HG03025 (cell line): ENCODE measurements around the gene DNHD1.

Experiments used
- ATAC-seq: cut with Tn5 transposase; IDR thresholded peaks from one replicate; pipeline ENCODE4 v1.9.1; 2021; ENCODE audit warnings: mild to moderate bottlenecking, moderate library complexity; ENCODE audit not compliant: unreplicated experiment, low FRiP score

The DNHD1 gene

DNA sequence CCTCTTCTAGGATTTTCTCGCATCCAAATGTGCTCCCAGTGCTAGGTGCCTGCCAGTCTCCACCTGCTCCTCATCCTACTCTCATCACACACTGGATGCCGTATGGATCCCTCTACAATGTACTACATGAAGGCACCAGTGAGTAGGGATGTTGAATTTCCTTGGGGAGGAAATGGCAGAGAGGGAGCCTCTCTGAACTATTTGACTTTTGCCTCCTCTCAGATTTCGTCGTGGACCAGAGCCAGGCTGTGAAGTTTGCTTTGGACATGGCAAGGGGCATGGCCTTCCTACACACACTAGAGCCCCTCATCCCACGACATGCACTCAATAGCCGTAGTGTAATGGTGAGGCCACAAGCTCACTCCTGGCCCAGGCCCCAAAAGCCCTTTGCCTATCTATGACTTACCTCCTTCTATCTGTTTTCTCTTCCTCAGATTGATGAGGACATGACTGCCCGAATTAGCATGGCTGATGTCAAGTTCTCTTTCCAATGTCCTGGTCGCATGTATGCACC is 112.5 kb downstream of the DNHD1 start:
- ATAC-seq: no peak

- no peak for ATAC-seq
These were observed 113.5 kb downstream of the DNHD1 start for GRCh38 chr11:6610591-6610990.

DNA sequence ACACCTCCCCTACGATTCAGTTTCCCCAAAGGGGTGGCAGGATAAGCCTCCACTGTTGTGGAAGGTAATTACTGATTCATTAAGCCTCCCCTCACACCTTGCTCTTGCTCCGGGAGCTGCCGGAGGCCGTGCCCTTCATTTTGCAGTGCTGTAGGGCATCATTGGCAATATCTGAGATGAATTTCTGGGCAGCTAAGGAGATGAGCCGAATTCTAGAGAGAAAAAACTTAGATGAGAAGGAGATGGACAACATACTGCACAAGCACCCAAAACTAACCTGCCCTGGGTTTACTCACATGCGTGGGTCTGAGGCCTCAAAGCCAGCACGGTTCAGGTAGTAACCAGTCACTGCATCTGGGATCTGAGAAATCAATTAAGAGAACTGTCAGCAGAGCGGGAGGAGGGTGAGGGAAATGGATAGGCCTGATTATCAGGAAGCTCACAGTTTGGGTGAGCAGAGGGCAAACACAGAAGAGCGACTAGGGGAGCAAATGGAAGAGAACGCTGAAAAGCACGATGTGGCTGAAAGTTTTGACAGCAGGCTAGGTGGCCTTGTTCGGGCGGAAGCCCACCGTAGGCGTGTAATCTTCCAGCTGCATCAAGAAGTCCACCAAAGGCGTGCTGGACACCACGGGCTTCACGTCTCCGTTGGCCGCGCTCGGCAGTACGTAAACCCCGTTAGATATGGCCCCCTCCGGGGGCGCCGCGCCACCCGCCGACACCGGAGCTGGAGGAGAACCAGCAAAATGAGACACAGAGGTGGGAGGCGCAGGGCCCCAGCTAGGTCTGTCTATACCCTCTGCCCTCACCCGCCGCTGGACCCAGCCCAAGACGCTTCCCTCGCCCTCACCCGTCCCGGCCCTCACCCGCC is 114.2 kb downstream of the DNHD1 start:
- no peak for ATAC-seq

DNA sequence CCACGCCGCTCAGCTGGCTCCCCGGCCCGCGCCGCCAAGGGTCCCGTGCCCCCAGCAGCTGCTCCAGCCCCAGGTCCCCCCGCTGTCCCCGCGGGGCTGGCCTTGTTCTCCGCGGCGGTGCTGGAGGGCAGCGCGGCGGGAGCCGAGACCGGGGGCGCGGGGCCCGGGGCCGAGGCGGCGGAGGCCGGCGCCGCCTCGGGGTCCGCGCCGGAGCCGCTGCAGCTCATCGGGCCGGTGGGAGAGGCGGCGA is 114.8 kb downstream of the DNHD1 start:
- peak; percentile 12 for ATAC-seq

GRCh38 chr11:6612213-6613041 is 115.3 kb downstream of the DNHD1 start, which contains the start of gene TAF10:
TAF10 (minus strand) TSS chr11:6612216; CDS start chr11:6612189, 27 bp downstream.
- ATAC-seq: peak; percentile 89

DNA sequence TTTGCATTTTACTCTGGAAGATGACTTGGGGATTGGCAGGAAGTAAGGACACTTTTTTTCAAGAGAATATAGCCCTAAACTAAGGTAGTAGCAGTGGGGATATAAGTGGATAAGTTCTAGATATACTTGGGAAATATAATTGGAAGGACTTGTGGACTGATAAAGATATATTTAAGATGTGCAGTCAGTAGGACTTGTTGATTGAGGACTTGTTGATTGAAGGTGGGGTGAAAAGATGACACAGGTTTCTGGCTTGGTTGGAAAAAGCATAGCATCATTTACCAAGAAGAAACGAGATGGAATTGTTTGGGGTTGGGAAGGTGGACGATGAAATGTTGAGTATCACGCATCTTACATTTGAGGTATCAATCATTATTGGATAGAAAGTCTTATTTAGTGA is 116.4 kb downstream of the DNHD1 start:
- ATAC-seq: no peak

- no peak for ATAC-seq
These were observed 117.4 kb downstream of the DNHD1 start for GRCh38 chr11:6614446-6614845.

GRCh38 chr11:6615046-6615445 is 118.0 kb downstream of the DNHD1 start:
- no peak for ATAC-seq

DNA sequence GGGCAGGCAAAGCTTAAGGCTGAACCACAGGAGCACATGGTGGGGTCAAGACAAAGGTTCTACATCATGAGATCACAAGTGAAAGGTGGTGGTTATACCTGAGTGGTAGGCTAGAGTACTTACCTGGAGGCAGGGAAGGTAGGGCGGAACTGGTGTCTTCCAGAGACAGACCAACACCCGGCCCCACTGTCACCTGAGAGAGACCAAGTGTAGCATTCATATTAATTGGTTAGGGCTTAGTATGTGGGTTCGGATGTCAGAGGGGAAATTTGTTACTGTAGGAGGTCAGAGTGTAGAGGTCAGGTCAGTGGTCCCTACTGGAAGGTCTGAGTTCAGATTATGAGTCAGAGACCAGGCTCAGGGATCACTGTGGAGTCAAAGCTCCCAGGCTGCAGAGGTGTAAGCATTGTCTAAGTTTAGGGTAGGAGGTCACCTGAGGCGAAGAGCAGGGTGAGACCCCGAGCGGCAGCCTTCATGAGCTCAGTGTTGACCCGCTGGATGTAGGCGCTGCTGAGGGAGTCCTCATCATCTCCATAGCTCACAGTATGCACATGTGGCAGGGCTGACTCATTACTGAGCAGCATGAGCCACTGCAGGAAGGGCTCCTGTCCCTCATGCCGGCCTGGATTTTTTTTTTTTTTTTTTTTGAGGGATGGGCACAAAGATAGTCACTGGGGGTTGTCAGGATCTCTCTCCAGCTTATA is 119.0 kb downstream of the DNHD1 start:
- ATAC-seq: no peak

- no peak for ATAC-seq
These were observed 119.6 kb downstream of the DNHD1 start for GRCh38 chr11:6616596-6617250.

- no peak for ATAC-seq
These were observed 120.3 kb downstream of the DNHD1 start for GRCh38 chr11:6617315-6617781.

DNA sequence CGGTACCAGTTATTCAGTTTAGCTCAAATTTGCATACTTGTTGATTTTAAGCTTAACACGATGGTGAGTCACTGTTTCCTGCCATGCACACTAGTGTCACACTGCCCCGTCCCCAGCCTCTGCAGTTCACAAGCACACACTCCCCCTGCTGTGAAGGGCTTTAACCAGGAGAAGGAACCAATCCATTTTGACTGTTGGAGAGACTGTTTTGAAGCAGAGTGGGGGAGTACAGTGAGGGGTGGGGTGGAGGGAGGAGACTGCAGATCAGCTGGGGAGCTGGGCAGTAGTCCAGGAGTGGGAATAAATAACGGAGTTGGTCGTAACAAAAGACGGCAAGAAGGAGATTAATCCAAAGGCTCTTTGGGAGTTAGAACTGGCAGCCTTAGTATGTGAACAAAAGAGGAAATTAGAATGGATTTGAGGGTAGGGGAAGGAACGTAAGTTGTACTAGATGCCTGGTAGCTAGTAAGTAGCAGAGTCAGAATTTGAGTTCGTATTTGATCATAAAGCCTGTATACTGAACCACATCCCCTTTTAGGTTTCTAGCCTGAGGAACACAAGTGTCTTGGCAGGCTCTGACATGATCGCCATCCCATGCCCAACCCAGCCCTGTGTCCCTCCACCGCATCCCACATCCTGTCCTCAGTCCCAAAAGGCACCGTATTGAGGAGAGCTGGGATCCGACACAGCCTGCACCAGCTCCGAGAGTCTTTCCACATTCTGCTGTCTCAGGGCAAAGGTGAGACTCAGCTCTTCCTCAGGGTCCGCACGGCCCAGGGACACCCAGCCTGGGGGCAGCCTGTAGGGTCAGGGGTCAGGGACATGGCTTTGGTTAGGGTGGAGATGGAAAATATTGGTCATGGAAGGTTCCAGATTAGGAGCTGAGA is 121.3 kb downstream of the DNHD1 start:
- ATAC-seq: no peak

- ATAC-seq: peak; percentile 97
These were observed 122.1 kb downstream of the DNHD1 start, which contains the start of gene TPP1 for GRCh38 chr11:6619004-6619745. TPP1 (minus strand) TSS chr11:6619422; CDS start chr11:6619400, 22 bp downstream.

DNA sequence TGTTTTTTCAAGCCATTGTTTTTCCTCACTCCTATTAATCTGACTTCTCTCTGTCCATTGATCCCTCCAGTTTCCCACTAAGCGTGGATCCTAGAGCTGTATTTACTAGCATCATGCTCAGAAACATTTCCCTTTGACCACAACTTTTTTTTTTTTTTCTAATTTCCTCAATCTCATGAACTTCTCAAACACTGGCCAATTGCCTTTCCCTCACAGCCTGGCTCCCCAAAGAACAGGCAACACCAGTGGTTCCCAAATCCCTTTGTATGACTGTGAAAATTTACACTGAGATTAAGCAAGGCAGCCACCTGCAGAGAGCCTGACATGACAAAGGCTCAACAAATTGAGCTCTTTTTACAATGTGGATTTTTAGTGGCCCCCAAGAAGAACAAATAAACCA is 123.6 kb downstream of the DNHD1 start:
- ATAC-seq: no peak
